HG03108 (cell line): ENCODE data around the gene TRPV2.

Source experiments
- ATAC-seq: cut with Tn5 transposase; IDR thresholded peaks from one replicate; pipeline ENCODE4 v1.9.1; 2021; ENCODE audit warnings: moderate library complexity; ENCODE audit not compliant: unreplicated experiment

The TRPV2 gene

GRCh38 chr17:16473044-16474011, 58.0 kb downstream of the TRPV2 start:
- ATAC-seq, result no peak

DNA sequence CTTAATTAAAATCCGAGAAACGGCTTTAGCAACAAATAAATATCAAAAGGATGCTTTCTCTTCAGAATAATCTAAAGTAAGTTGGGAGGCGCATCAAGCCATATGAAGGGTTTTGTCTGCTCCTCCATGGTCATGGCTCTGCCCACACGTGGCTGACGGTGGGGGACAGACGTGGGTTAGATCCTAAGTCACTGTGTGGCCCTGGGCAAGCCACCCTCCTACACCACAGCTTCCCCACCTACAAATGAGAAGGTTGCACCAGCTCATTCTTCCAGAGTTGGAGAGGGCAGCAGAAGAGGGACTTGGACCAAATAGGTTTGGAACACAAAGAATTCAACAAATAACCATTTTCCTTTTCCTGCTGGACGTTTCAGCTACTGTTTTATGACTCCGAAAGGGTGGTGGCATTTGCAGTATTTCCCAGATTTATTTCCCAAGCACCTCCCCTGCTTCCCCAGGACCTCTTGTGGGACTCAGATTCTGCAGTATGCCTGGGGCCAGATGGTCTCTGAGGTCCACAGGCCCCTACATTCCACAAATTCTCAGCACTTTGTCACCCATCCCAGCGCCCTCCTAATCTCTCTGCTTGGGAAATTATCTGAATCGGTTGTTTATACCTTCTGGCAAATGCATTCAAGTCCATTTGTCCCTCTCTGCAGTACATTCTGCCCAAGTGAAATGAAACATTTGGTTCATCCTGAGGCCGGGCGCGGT, 58.8 kb downstream of the TRPV2 start:
- ATAC-seq, result no peak

- ATAC-seq, result no peak
Observed at GRCh38 chr17:16475179-16475704, 59.9 kb downstream of the TRPV2 start.

DNA sequence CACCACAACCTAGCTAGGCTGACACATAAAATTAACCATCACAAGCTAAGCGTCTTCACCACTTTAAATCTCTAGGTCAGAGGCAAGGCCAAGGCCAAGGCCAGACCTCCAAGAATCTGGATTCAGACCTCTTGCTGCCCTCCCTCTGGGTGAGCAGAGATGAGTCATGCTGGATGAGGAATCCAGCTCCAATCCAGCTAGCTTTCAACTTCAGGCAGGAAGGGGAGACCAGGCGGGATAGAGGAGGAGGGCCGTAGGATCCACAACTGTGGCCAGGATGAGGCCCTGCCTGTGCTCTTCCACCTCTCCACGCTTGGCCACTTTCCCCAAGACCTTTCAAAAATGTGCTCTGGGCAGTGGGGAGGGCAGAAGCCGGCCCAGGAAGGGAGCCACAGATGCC, 61.9 kb downstream of the TRPV2 start:
- no peak for ATAC-seq

DNA sequence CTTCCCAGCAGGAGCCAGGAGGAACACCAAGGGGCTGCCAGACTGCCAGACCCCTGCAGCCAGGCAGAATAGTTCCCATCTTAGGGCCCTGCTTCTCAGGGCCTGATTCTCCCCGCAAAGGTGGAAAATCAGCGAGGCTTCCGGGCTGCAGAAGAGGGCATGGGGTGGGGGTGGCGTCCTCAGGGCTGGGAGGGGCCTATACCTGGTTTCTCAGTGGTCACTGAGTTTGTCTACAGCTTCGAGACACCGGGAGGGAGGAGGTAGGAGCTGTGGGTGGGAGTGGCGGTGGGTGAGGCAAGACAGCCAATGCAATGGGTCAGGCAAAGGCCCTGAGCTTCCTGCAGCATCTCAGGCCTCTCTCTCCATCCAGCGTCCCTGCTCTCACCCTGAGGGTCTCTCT, 62.3 kb downstream of the TRPV2 start:
- no peak for ATAC-seq

DNA sequence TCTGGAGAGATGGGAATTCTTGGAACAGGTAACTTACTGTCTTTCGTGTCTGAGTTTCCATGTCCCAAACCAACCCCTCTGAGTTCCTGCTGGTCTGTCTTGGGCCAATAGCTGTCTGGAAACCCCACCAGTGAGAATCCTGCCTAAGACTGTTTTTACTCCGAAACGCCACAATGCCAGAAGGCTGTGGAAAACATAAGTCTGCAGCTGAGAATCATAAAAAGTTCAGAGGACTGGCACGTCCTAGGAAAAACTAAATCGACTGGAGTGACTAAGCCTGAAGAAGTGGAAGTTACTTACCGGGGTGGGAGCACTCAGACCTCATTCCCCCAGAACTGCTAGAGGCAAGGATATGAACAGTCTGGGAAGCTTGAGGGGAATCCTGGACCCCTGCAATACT, 63.3 kb downstream of the TRPV2 start:
- no peak for ATAC-seq

DNA sequence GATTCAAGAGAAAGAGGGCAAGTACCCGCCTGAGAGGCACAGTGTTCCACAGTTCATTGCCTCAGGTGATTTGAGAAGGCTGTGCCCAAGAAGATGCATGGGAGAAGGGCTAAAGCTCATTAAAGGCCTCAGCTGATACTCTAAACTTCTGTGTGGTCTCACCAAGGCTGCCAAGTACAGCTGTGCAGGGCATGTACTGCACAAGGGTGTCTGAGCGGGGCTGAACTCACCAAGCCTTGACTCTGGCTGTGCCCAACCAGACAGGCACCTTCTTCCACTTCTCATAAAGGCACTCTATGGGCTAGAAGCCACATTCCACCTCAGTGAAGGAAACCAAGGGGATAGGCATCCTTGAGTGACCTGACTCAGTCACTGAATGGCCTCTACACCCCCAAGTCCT, 63.9 kb downstream of the TRPV2 start:
- ATAC-seq, result no peak

GRCh38 chr17:16480995-16481394, 65.6 kb downstream of the TRPV2 start:
- ATAC-seq, result no peak

GRCh38 chr17:16482253-16482652, 66.9 kb downstream of the TRPV2 start:
- ATAC-seq, result no peak

GRCh38 chr17:16483021-16483645, 67.8 kb downstream of the TRPV2 start:
- no peak for ATAC-seq

DNA sequence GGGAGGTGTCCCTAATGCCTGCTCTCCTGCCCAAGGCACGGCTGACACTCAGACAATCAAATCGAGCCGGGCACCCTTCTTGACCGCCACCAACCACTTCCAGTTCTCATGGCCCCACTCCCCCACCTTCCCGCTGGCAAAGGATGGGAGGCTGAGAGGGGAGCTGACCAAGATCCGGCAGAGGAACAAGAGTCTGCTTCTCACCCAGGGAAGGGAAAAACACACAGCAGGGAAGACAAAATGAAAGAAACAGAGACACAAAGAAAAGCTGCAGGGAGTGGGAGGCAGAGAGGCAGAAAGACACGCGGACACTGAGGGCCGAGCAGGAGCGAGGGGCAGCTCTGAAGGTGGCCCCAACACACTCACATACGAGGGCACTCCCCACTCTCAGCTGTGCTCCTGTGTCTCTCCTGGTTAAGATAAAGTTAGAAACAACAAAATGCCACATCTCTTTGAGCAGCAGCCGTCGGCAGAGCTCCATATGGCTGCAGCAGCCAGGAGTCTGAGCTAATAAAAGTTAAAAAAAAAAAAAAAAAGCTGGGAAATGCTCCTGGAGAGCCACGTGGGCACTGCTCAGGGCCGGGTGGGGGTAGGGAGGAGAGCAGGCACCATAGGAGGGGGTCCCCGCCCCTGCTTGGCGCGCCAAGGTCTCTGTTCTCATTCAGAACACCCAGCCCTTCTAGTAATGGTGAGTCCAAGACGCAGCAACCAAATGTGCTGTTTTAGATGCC, 69.2 kb downstream of the TRPV2 start:
- no peak for ATAC-seq
